BLaER1 (cell line): Measurements from ENCODE around the gene KIAA1755.
A peak's percentile ranks its signal among the peaks of the same experiment; 100 is the strongest.

ENCODE experiments used
- H3K27ac ChIP-seq: shearing (Covaris generic); formaldehyde crosslinking; 2 replicates; pipeline ENCODE4 v1.8.1; 2022
- H3K27me3 ChIP-seq: shearing (Covaris generic); formaldehyde crosslinking; 2 replicates; pipeline ENCODE4 v1.8.1; 2022
- H3K36me3 ChIP-seq: shearing (Covaris generic); formaldehyde crosslinking; 2 replicates; pipeline ENCODE4 v1.8.1; 2022
- H3K4me1 ChIP-seq: shearing (Covaris generic); formaldehyde crosslinking; 2 replicates; pipeline ENCODE4 v1.8.1; 2022
- H3K4me2 ChIP-seq: shearing (Covaris generic); formaldehyde crosslinking; 2 replicates; pipeline ENCODE4 v1.8.1; 2022
- H3K4me3 ChIP-seq: shearing (Covaris generic); formaldehyde crosslinking; 2 replicates; pipeline ENCODE4 v1.8.1; 2022
- H3K9ac ChIP-seq: shearing (Covaris generic); formaldehyde crosslinking; 2 replicates; pipeline ENCODE4 v1.8.1; 2022
- H3K9me3 ChIP-seq: shearing (Covaris generic); formaldehyde crosslinking; 2 replicates; pipeline ENCODE4 v1.8.1; 2022
- H4K20me1 ChIP-seq: shearing (Covaris generic); formaldehyde crosslinking; 2 replicates; pipeline ENCODE4 v1.8.1; 2022
- Cebpa-rat ChIP-seq: shearing (Covaris generic); IDR thresholded peaks from 2 replicates; pipeline ENCODE4 v1.8.1; 2022

Gene KIAA1755

GRCh38 chr20:38277285-38277684 is 16.8 kb upstream of the KIAA1755 start:
- peaks cover 10% of the 10 kb centered on the region for H3K9me3 ChIP-seq
- H3K4me1 ChIP-seq = peaks cover 12% of the 10 kb centered on the region; the same call in 1 of the 2 replicates
- no peaks in the 10 kb centered on the region for H3K27me3 ChIP-seq
- no peaks in the 10 kb centered on the region for H3K36me3 ChIP-seq
- H3K9ac ChIP-seq = no peak overlapping the region
- no peak overlapping the region for H3K27ac ChIP-seq
- no peak for TF ChIP-seq Cebpa-rat
- no peak overlapping the region for H3K4me2 ChIP-seq
- no peaks in the 10 kb centered on the region for H4K20me1 ChIP-seq
- H3K4me3 ChIP-seq = no peak overlapping the region

- no peaks in the 10 kb centered on the region for H4K20me1 ChIP-seq
- H3K36me3 ChIP-seq = no peaks in the 10 kb centered on the region
- H3K27ac ChIP-seq = no peak overlapping the region
- 0 out of 2 replicates have a peak, but pooled peaks cover under 1% of the 10 kb centered on the region for H3K9me3 ChIP-seq
- peaks cover 12% of the 10 kb centered on the region; the same call in 1 of the 2 replicates for H3K4me1 ChIP-seq
- H3K4me3 ChIP-seq = no peak overlapping the region
- H3K9ac ChIP-seq = no peak overlapping the region
- TF ChIP-seq Cebpa-rat = no peak
- H3K4me2 ChIP-seq = no peak overlapping the region
- no peaks in the 10 kb centered on the region for H3K27me3 ChIP-seq
Measured at GRCh38 chr20:38275815-38276550, 15.4 kb upstream of the KIAA1755 start.

- H3K4me1 ChIP-seq = peaks cover 8% of the 10 kb centered on the region; the same call in 1 of the 2 replicates
- no peaks in the 10 kb centered on the region for H4K20me1 ChIP-seq
- no peak overlapping the region for H3K27ac ChIP-seq
- no peak for TF ChIP-seq Cebpa-rat
- H3K9ac ChIP-seq = no peak overlapping the region
- no peaks in the 10 kb centered on the region for H3K9me3 ChIP-seq
- H3K27me3 ChIP-seq = no peaks in the 10 kb centered on the region
- no peak overlapping the region for H3K4me3 ChIP-seq
- H3K36me3 ChIP-seq = no peaks in the 10 kb centered on the region
- no peak overlapping the region for H3K4me2 ChIP-seq
Measured at GRCh38 chr20:38272961-38273360, 12.4 kb upstream of the KIAA1755 start.

- H3K9ac ChIP-seq = no peak overlapping the region
- H3K36me3 ChIP-seq = no peaks in the 10 kb centered on the region
- peaks cover 11% of the 10 kb centered on the region; the same call in 1 of the 2 replicates for H3K4me1 ChIP-seq
- no peak overlapping the region for H3K27ac ChIP-seq
- H3K4me3 ChIP-seq = no peak overlapping the region
- H4K20me1 ChIP-seq = no peaks in the 10 kb centered on the region
- no peak for TF ChIP-seq Cebpa-rat
- no peak overlapping the region for H3K4me2 ChIP-seq
- H3K9me3 ChIP-seq = no peaks in the 10 kb centered on the region
- H3K27me3 ChIP-seq = no peaks in the 10 kb centered on the region
Measured at GRCh38 chr20:38272398-38272797, 11.9 kb upstream of the KIAA1755 start.

- TF ChIP-seq Cebpa-rat = no peak
- Histone ChIP-seq H3K4me1 (peaks cover 11% of the 10 kb centered on the region; the same call in 1 of the 2 replicates), H3K4me2 (no peak overlapping the region), H3K9ac (no peak overlapping the region), H3K27ac (no peak overlapping the region), H4K20me1 (no peaks in the 10 kb centered on the region), H3K27me3 (no peaks in the 10 kb centered on the region), H3K36me3 (no peaks in the 10 kb centered on the region), H3K9me3 (no peaks in the 10 kb centered on the region), H3K4me3 (no peak overlapping the region)
Measured at GRCh38 chr20:38271608-38272120, 11.1 kb upstream of the KIAA1755 start.

GRCh38 chr20:38270869-38271605 is 10.5 kb upstream of the KIAA1755 start:
- Histone ChIP-seq H3K9ac (no peak overlapping the region), H3K4me1 (peaks cover 11% of the 10 kb centered on the region; the same call in 1 of the 2 replicates), H3K27ac (no peak overlapping the region), H4K20me1 (no peaks in the 10 kb centered on the region), H3K36me3 (no peaks in the 10 kb centered on the region), H3K9me3 (no peaks in the 10 kb centered on the region), H3K27me3 (no peaks in the 10 kb centered on the region), H3K4me2 (no peak overlapping the region), H3K4me3 (no peak overlapping the region)
- TF ChIP-seq Cebpa-rat = no peak

- Histone ChIP-seq H3K9me3 (no peaks in the 10 kb centered on the region), H3K4me3 (no peak overlapping the region), H4K20me1 (no peaks in the 10 kb centered on the region), H3K27me3 (no peaks in the 10 kb centered on the region), H3K4me1 (peaks cover 11% of the 10 kb centered on the region; the same call in 1 of the 2 replicates), H3K9ac (no peak overlapping the region), H3K27ac (no peak overlapping the region), H3K36me3 (no peaks in the 10 kb centered on the region), H3K4me2 (no peak overlapping the region)
- no peak for TF ChIP-seq Cebpa-rat
Measured at GRCh38 chr20:38269715-38270114, 9.2 kb upstream of the KIAA1755 start.

GRCh38 chr20:38269040-38269439 is 8.5 kb upstream of the KIAA1755 start:
- no peaks in the 10 kb centered on the region for H3K27me3 ChIP-seq
- no peaks in the 10 kb centered on the region for H3K36me3 ChIP-seq
- no peak overlapping the region for H3K4me3 ChIP-seq
- no peaks in the 10 kb centered on the region for H3K9me3 ChIP-seq
- peaks cover 11% of the 10 kb centered on the region; the same call in 1 of the 2 replicates for H3K4me1 ChIP-seq
- no peak overlapping the region for H3K9ac ChIP-seq
- H3K27ac ChIP-seq = no peak overlapping the region
- no peak overlapping the region for H3K4me2 ChIP-seq
- H4K20me1 ChIP-seq = no peaks in the 10 kb centered on the region
- TF ChIP-seq Cebpa-rat = no peak

GRCh38 chr20:38267901-38268514 is 7.5 kb upstream of the KIAA1755 start:
- H4K20me1 ChIP-seq = no peaks in the 10 kb centered on the region
- H3K4me3 ChIP-seq = no peak overlapping the region
- no peak for TF ChIP-seq Cebpa-rat
- H3K36me3 ChIP-seq = no peaks in the 10 kb centered on the region
- peaks cover 11% of the 10 kb centered on the region; the same call in 1 of the 2 replicates for H3K4me1 ChIP-seq
- H3K4me2 ChIP-seq = peak overlapping the region; percentile 36
- no peak overlapping the region for H3K27ac ChIP-seq
- no peak overlapping the region for H3K9ac ChIP-seq
- no peaks in the 10 kb centered on the region for H3K9me3 ChIP-seq
- H3K27me3 ChIP-seq = no peaks in the 10 kb centered on the region
